Chondrocyte (in vitro differentiated cells): ENCODE measurements around the gene TM4SF18. TPM values are rescaled to one million over a fixed set of nuclear protein-coding genes. Genes with fewer than 3 reads are reported as not detected.

Source experiments
- DNase-seq: peaks from one replicate; pipeline ENCODE4 v3.0.0; 2021; ENCODE audit warnings: mixed read lengths, low spot score
- H3K27ac Mint-ChIP-seq: one replicate; pipeline ENCODE4 v1.8.0; 2021; ENCODE audit warnings: mild to moderate bottlenecking, moderate library complexity, mixed read lengths; ENCODE audit not compliant: unreplicated experiment
- H3K27me3 Mint-ChIP-seq: 2 replicates; pipeline ENCODE4 v1.8.0; 2021; ENCODE audit warnings: low read depth, mixed read lengths
- H3K36me3 Mint-ChIP-seq: 2 replicates; pipeline ENCODE4 v1.8.0; 2021; ENCODE audit warnings: low read depth, mixed read lengths
- H3K4me1 Mint-ChIP-seq: 2 replicates; pipeline ENCODE4 v1.8.0; 2021; ENCODE audit warnings: low read depth, mild to moderate bottlenecking, mixed read lengths
- H3K4me3 Mint-ChIP-seq: one replicate; pipeline ENCODE4 v1.8.0; 2021; ENCODE audit warnings: mild to moderate bottlenecking, moderate library complexity, mixed read lengths; ENCODE audit not compliant: unreplicated experiment
- H3K9me3 Mint-ChIP-seq: 2 replicates; pipeline ENCODE4 v1.8.0; 2021; ENCODE audit warnings: low read depth, mixed read lengths
- CTCF ChIP-seq: fragments of 200-600 bp; sonication (generic); IDR thresholded peaks from 2 replicates; pipeline ENCODE4 v1.5.0; 2021; ENCODE audit warnings: antibody characterized with exemption, mild to moderate bottlenecking, moderate library complexity
- total RNA-seq: library from RNA; stranded (reverse); gene quantifications from 3 replicates; pipeline ENCODE4 v1.2.1, GENCODE V29; 2021

The TM4SF18 gene
- total RNA-seq, 1 donor from 2014 or later: 0.20 TPM

GRCh38 chr3:149282322-149282721 lies 51.1 kb downstream of the TM4SF18 start:
- Mint-ChIP-seq H3K36me3 (no peaks in the 10 kb centered on the region), H3K27me3 (no peaks in the 10 kb centered on the region), H3K4me1 (peaks cover 26% of the 10 kb centered on the region), H3K27ac (no peak overlapping the region), H3K9me3 (no peaks in the 10 kb centered on the region), H3K4me3 (no peak overlapping the region)
- TF ChIP-seq CTCF: no peak
- DNase-seq: no peak

GRCh38 chr3:149280671-149281349 lies 52.6 kb downstream of the TM4SF18 start:
- no peaks in the 10 kb centered on the region for H3K9me3 Mint-ChIP-seq
- no peaks in the 10 kb centered on the region for H3K27me3 Mint-ChIP-seq
- H3K4me1 Mint-ChIP-seq: peaks cover 34% of the 10 kb centered on the region
- no peaks in the 10 kb centered on the region for H3K36me3 Mint-ChIP-seq
- no peak for TF ChIP-seq CTCF
- H3K4me3 Mint-ChIP-seq: no peak overlapping the region
- no peak for DNase-seq
- no peak overlapping the region for H3K27ac Mint-ChIP-seq

- peaks cover 49% of the 10 kb centered on the region for H3K4me1 Mint-ChIP-seq
- H3K9me3 Mint-ChIP-seq: no peaks in the 10 kb centered on the region
- no peak overlapping the region for H3K27ac Mint-ChIP-seq
- DNase-seq: no peak
- no peaks in the 10 kb centered on the region for H3K36me3 Mint-ChIP-seq
- no peak overlapping the region for H3K4me3 Mint-ChIP-seq
- no peaks in the 10 kb centered on the region for H3K27me3 Mint-ChIP-seq
- no peak for TF ChIP-seq CTCF
Observed at GRCh38 chr3:149278911-149279310, 54.5 kb downstream of the TM4SF18 start.

GRCh38 chr3:149277331-149277813 lies 56.1 kb downstream of the TM4SF18 start:
- peak; percentile 7 for TF ChIP-seq CTCF
- Mint-ChIP-seq H3K4me1 (peaks cover 62% of the 10 kb centered on the region), H3K27ac (peak overlapping the region; percentile 92)

GRCh38 chr3:149276619-149277018 lies 56.8 kb downstream of the TM4SF18 start:
- TF ChIP-seq CTCF: no peak
- Mint-ChIP-seq H3K4me1 (peaks cover 61% of the 10 kb centered on the region), H3K27ac (no peak overlapping the region), H3K27me3 (no peaks in the 10 kb centered on the region), H3K9me3 (no peaks in the 10 kb centered on the region), H3K36me3 (no peaks in the 10 kb centered on the region), H3K4me3 (no peak overlapping the region)
- DNase-seq: no peak

More at GRCh38 chr3:149277331-149277813, 56.1 kb downstream of the TM4SF18 start:
- no peak for DNase-seq
- Mint-ChIP-seq H3K36me3 (no peaks in the 10 kb centered on the region), H3K9me3 (no peaks in the 10 kb centered on the region), H3K4me3 (no peak overlapping the region), H3K27me3 (no peaks in the 10 kb centered on the region)
